Sigmoid colon (tissue), 7 donors: ENCODE data around the gene USP21. TPM values are rescaled to one million over a fixed set of nuclear protein-coding genes. Genes with fewer than 3 reads are reported as not detected.
"Not testable (repeated sequence)": the region's sequence is repeated elsewhere in the genome, so short reads cannot be mapped to it uniquely, and the experiment has no call there.

Experiments used
- DNase-seq: peaks from one replicate; pipeline ENCODE4 v3.0.0-alpha.2; 2019
- H3K27ac ChIP-seq, 4 donors: fragments of 200-600 bp; sonication (generic); one replicate each; pipeline ENCODE4 v1.5.1; 2016 to 2019; ENCODE audit warnings: mild to moderate bottlenecking in 1 of 4
- H3K27me3 ChIP-seq, 3 donors: fragments of 200-600 bp; sonication (generic); one replicate each; pipeline ENCODE4 v1.5.1; 2019; ENCODE audit warnings: mild to moderate bottlenecking in 1 of 3
- H3K36me3 ChIP-seq, 4 donors: fragments of 200-600 bp; sonication (generic); one replicate each; pipeline ENCODE4 v1.5.1; 2016 to 2019
- H3K4me1 ChIP-seq, 4 donors: fragments of 200-600 bp; sonication (generic); one replicate each; pipeline ENCODE4 v1.5.1; 2017 to 2019
- H3K4me3 ChIP-seq, 4 donors: fragments of 200-600 bp; sonication (generic); one replicate each; pipeline ENCODE4 v1.5.1; 2017 to 2019; ENCODE audit warnings: mild to moderate bottlenecking in 2 of 4, moderate library complexity in 1 of 4
- H3K9me3 ChIP-seq, 4 donors: fragments of 200-600 bp in 3 of 4; sonication (generic) in 3 of 4; one replicate each; pipeline versions ENCODE4 v1.5.1 to v1.6.1; 2013 to 2019
- EP300 ChIP-seq, 4 donors: sonication (generic); formaldehyde crosslinking; IDR thresholded peaks; one replicate each; pipeline ENCODE4 v1.6.1; 2017; ENCODE audit warnings: antibody characterized with exemption in 4 of 4
- POLR2A ChIP-seq, 2 donors: fragments of 450-650 bp; IDR thresholded peaks; one replicate each; pipeline ENCODE4 v1.6.1; 2016; ENCODE audit warnings: antibody characterized with exemption in 2 of 2, mild to moderate bottlenecking in 2 of 2, moderate library complexity in 2 of 2
- POLR2AphosphoS5 ChIP-seq, 4 donors: sonication (generic); formaldehyde crosslinking; IDR thresholded peaks; one replicate each; pipeline ENCODE4 v1.6.1; 2017; ENCODE audit warnings: antibody characterized with exemption in 4 of 4
- WGBS, 2 donors: extraction: QIAGEN DNeasy Blood & Tissue Kit; methylation state at CpG; one replicate each; pipeline ENCODE4 v1.1.7; 2013; 5-methylcytosine and 5-hydroxymethylcytosine counted together
- intact Hi-C: fragments of 100-400 bp; cut with DNase I; formaldehyde crosslinking; loops from one replicate; pipeline ENCODE4 v1.15.1; 2023
- polyA plus RNA-seq, 3 donors: library from polyadenylated mRNA; stranded (reverse); fragments of 200-250 nt; gene quantifications; one replicate each; pipeline ENCODE4 v1.2.3, GENCODE V29; 2013
- total RNA-seq, 4 donors: library from RNA; depleted of rRNA; stranded (reverse); fragments of >200 nt; gene quantifications; one replicate each; pipeline ENCODE4 v1.1.0, GENCODE V29; 2016
- TF ChIP-seq, protein P1 (sequence below), 4 experiments: fragments of 450-650 bp in 3 of 4; fragments of 200-600 bp in 1 of 4; IDR thresholded peaks; one replicate each; pipeline ENCODE4 v1.5.1; 2016 to 2019; ENCODE audit warnings: antibody characterized with exemption in 4 of 4, mild to moderate bottlenecking in 3 of 4, moderate library complexity in 2 of 4
- donor health status: healthy with polysubstance abuse.
- donor health status: Bipolar disorder and iron deficiency.
- donor health status: healthy.

The USP21 gene
- total and polyA plus RNA-seq, 7 donors = 11.4 to 24.1 (median 16.2) TPM

DNA sequence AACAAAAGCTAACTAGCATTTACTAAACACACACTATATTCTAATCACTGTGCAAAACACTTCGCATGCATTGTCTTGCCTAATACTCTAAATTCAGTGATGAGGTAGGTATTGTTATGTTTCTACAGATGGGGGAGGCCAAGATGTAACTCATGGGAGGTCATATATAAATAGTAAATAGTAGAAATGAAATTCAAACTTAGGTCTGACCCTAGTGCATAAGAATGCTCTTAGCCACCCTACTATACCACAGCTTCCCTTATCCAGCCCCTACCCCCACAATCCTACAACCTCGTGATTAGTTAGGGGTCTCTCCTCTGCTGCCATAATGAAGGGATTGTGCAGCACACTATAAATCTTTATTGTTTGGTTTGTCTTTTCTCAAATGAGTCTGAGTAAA lies 44.7 kb upstream of the USP21 start:
- H3K27me3 ChIP-seq = no peaks in the 10 kb centered on the region
- TF ChIP-seq, protein P1, sequence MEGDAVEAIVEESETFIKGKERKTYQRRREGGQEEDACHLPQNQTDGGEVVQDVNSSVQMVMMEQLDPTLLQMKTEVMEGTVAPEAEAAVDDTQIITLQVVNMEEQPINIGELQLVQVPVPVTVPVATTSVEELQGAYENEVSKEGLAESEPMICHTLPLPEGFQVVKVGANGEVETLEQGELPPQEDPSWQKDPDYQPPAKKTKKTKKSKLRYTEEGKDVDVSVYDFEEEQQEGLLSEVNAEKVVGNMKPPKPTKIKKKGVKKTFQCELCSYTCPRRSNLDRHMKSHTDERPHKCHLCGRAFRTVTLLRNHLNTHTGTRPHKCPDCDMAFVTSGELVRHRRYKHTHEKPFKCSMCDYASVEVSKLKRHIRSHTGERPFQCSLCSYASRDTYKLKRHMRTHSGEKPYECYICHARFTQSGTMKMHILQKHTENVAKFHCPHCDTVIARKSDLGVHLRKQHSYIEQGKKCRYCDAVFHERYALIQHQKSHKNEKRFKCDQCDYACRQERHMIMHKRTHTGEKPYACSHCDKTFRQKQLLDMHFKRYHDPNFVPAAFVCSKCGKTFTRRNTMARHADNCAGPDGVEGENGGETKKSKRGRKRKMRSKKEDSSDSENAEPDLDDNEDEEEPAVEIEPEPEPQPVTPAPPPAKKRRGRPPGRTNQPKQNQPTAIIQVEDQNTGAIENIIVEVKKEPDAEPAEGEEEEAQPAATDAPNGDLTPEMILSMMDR (IDR thresholded peaks at IDR 0.05) = no peak
- TF ChIP-seq POLR2A (IDR thresholded peaks at IDR 0.05) = no peak
- no peak for TF ChIP-seq POLR2AphosphoS5 (IDR thresholded peaks at IDR 0.05)
- no peak for TF ChIP-seq EP300 (IDR thresholded peaks at IDR 0.05)
- H3K36me3 ChIP-seq = peaks cover 0 to 20% (median 0%) of the 10 kb centered on the region in 4 donors
- no peak overlapping the region for H3K4me3 ChIP-seq
- WGBS, 2 donors = 72 to 87% methylated on average over 2 of the region's 2 CpGs
- intact Hi-C loops = no loop called here
- H3K9me3 ChIP-seq = no peaks in the 10 kb centered on the region
- DNase-seq = no peak
- peaks cover 0 to 55% (median 43%) of the 10 kb centered on the region in 4 donors for H3K4me1 ChIP-seq
- H3K27ac ChIP-seq = no peak overlapping the region

DNA sequence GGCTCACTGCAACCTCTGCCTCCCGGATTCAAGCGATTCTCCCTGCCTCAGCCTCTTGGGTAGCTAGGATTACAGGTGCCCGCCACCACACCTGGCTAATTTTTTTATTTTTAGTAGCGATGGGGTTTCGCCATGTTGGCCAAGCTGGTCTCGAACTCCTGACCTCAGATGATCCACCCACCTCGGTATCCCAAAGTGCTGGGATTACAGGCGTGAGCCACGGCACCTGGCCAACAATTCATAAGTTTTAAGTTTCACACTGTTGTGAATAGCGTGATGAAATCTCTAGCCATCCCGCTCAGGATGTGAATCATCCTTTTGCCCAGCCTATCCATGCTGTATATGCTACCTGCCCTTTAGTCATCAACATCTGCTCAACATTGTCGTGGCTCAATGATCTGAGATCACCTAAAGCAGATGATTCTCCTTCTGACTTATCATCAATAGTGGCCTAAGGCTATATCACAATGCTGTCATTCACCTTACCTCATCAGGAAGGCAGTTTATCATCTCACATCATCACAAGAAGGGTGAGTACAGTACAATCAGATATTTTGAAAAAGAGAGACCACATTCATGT lies 44.1 kb upstream of the USP21 start:
- no peak for DNase-seq
- WGBS, 2 donors = 90 to 93% methylated on average over 12 of the region's 12 CpGs
- intact Hi-C loops = loop anchor here (5.0 kb wide), 2 partner anchors 42 to 68 kb away; partner anchors contain the start of genes USF1 and USP21

DNA sequence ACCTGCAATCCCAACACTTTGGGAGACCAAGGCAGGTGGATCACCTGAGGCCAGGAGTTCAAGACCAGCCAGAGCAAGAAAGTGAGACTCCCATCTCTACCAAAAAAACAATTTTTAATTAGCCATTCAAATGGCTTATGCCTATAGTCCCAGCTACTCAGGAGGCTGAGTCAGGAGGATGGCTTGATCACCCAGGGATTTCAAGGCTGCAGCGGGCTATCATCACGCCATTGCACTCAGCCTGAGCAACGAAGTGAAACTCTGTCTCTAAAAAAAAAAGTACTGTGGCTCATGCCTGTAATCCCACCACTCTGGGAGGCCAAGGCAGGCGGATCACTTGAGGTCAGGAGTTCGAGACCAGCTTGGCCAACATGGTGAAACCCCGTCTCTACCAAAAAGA lies 43.3 kb upstream of the USP21 start:
- H3K27ac ChIP-seq, DNase-seq, H3K9me3 ChIP-seq, H3K4me3 ChIP-seq, H3K27me3 ChIP-seq: not testable (repeated sequence)
- H3K4me1 ChIP-seq = peaks cover 0 to 69% (median 52%) of the 10 kb centered on the region in 4 donors
- H3K36me3 ChIP-seq = peaks cover 0 to 30% (median 11%) of the 10 kb centered on the region in 4 donors
- WGBS, 2 donors = 91 to 92% methylated on average over 6 of the region's 6 CpGs
- intact Hi-C loops = loop anchor here (5.0 kb wide), 2 partner anchors 41 to 69 kb away; partner anchors contain the start of genes USF1 and USP21

More for the DNA sequence above, 44.1 kb upstream of the USP21 start:
- Histone ChIP-seq H3K36me3 (peaks cover 0 to 23% (median 3%) of the 10 kb centered on the region in 4 donors), H3K27ac (no peak overlapping the region), H3K4me3 (no peak overlapping the region), H3K27me3 (no peaks in the 10 kb centered on the region), H3K4me1 (peaks cover 0 to 62% (median 48%) of the 10 kb centered on the region in 4 donors), H3K9me3 (no peaks in the 10 kb centered on the region)
- TF ChIP-seq POLR2AphosphoS5 (IDR thresholded peaks at IDR 0.05) = no peak
- no peak for TF ChIP-seq POLR2A (IDR thresholded peaks at IDR 0.05)
- TF ChIP-seq, protein P1 (IDR thresholded peaks at IDR 0.05) = no peak
- no peak for TF ChIP-seq EP300 (IDR thresholded peaks at IDR 0.05)

DNA sequence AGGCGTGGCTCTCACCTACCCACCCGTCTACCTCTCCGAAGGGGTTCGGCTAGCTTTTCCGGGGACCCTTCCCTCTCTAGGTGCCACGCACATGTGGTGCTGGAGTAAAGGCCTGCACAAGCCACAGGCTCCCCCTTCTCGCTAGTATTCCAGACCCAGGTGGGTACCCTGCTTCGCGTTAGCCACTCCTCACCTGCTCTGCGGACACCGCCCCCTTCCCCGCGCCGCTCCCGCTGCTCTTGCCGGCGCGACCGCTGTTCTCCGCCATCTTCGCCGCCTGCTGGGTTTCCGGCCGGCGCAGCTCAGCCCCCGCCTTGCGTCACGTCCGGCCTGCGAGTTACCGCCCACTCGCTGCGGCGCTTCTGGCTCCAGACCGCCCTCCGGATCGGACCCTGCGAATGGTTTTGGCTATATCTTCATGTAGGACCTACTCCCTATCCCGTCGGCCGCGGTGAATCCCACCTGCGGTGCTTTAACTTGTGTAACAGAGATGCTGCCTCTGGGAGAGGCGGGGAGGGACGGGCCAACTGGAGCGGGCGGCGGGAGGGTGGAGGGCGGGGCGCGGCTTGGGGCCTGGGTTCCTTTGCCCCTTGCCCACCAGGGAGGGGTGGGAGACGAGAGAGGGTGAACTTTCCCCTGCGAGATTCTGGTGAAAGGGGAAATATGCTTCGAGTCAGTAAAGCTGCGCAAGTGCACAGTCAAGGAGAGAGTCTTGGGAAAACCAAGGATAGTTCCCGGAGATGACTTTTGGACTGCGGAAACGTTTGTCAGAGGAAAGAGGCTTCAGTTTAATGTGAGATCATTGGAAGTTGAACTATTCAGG lies 41.3 kb upstream of the USP21 start, which contains the start of the genes NIT1 and PFDN2:
Gene NIT1 (plus strand): TSS at position 347 of the 823 bp plus-strand sequence. CDS start 72 bp downstream, at position 419.
Gene PFDN2 (minus strand): TSS at position 279 of the 823 bp plus-strand sequence. CDS start 11 bp downstream, at position 268.
- intact Hi-C loops = loop anchor here (2.0 to 5.0 kb wide), 3 partner anchors 15 to 71 kb away; partner anchors contain the start of genes DEDD, USF1 and USP21
- H3K9me3 ChIP-seq = no peaks in the 10 kb centered on the region
- peaks cover 0 to 69% (median 51%) of the 10 kb centered on the region in 4 donors for H3K4me1 ChIP-seq
- no peaks in the 10 kb centered on the region for H3K27me3 ChIP-seq
- TF ChIP-seq, protein P1 (IDR thresholded peaks at IDR 0.05) = no peak
- peak in 1 of 4 donors; percentile 3 for TF ChIP-seq EP300 (IDR thresholded peaks at IDR 0.05)
- peak; percentile 94 to 99 (median 97) for TF ChIP-seq POLR2AphosphoS5 (IDR thresholded peaks at IDR 0.05)
- TF ChIP-seq POLR2A (IDR thresholded peaks at IDR 0.05) = peak; percentile 92 to 93
- peak within 1 kb of the TSS; percentile 88 to 100 (median 94) for H3K4me3 ChIP-seq
- H3K27ac ChIP-seq = peak within 1 kb of the TSS; percentile 89 to 97 (median 94)
- H3K36me3 ChIP-seq = peaks cover 0 to 44% (median 30%) of the 10 kb centered on the region in 4 donors
- DNase-seq = peak; percentile 94
- WGBS, 2 donors = 1% methylated on average over 58 of the region's 58 CpGs
